ENCODE data around the gene SMARCD3. TPM values are rescaled to one million over a fixed set of nuclear protein-coding genes. Genes with fewer than 3 reads are reported as not detected.

SMARCD3 gene
- total and polyA plus RNA-seq, 2 of the 8 experiments (the other 6 are each of a cell fraction or from before 2014, with no cell fraction given): 3.0 to 5.6 TPM

GRCh38 chr7:151280388-151281019 is 32.0 kb upstream of the SMARCD3 start:
- Histone ChIP-seq H2BK15ac (ENCODE audit: low read length) (no peak overlapping the region), H2BK12ac (ENCODE audit: low read depth, low read length) (no peak overlapping the region), H3K56ac (replicated peaks; ENCODE audit: insufficient read length, low read depth, low read length) (no peak overlapping the region), H3K27ac (ENCODE audit: low read depth, low read length) (no peak overlapping the region), H4K91ac (replicated peaks; ENCODE audit: insufficient read length, low read length) (no peak overlapping the region), H3K79me2 (ENCODE audit: control insufficient read depth in 1 of 2, insufficient read depth in 2 of 2, low read length in 2 of 2) (no peaks in the 10 kb centered on the region), H2AFZ (ENCODE audit: low read length) (no peak overlapping the region), H3K23me2 (ENCODE audit: low read depth, low read length) (peaks cover 10% of the 10 kb centered on the region; the same call in 1 of the 2 replicates), H3K4ac (replicated peaks; ENCODE audit: insufficient read length, low read depth, low read length) (no peak overlapping the region), H3K9ac (replicated peaks in 1 of 4; ENCODE audit: extremely low read depth in 1 of 4, low read depth in 3 of 4, low read length in 3 of 4) (no peak overlapping the region), H2BK20ac (ENCODE audit: low read length) (no peak overlapping the region), H3K23ac (ENCODE audit: insufficient read length) (no peak overlapping the region), H3K27me3 (replicated peaks in 1 of 4; ENCODE audit: control insufficient read depth in 3 of 4, extremely low read depth in 1 of 4, insufficient read depth in 3 of 4, low read length in 3 of 4) (peaks cover 0 to 23% (median 18%) of the 10 kb centered on the region in 4 experiments; a peak in 6 of 7 replicates), H3K4me1 (replicated peaks in 1 of 4; ENCODE audit: control insufficient read depth in 3 of 4, insufficient read depth in 4 of 4, low read length in 3 of 4) (peaks cover 0 to 18% (median 10%) of the 10 kb centered on the region in 4 experiments; a peak in 6 of 7 replicates), H3K4me3 (ENCODE audit: extremely low read depth in 1 of 4, insufficient read depth in 2 of 4, low read depth in 3 of 4, low read length in 4 of 4) (no peak overlapping the region), H3K9me3 (ENCODE audit: insufficient read depth in 2 of 2, low read depth in 1 of 2, low read length in 1 of 2) (no peaks in the 10 kb centered on the region), H2AK5ac (ENCODE audit: low read depth, low read length) (no peak overlapping the region), H3K14ac (ENCODE audit: insufficient read length) (no peak overlapping the region), H4K5ac (ENCODE audit: insufficient read length, low read depth, low read length) (no peak overlapping the region), H4K8ac (ENCODE audit: extremely low read depth, insufficient read depth, low read length) (no peak overlapping the region), H3K79me1 (ENCODE audit: low read depth, low read length) (no peaks in the 10 kb centered on the region), H3K36me3 (ENCODE audit: control insufficient read depth in 2 of 4, insufficient read depth in 4 of 4, low read length in 3 of 4) (no peaks in the 10 kb centered on the region), H3K18ac (ENCODE audit: extremely low read depth, low read length) (no peak overlapping the region), H2BK5ac (ENCODE audit: low read depth, low read length) (no peak overlapping the region), H3K4me2 (ENCODE audit: insufficient read depth in 1 of 2, low read depth in 2 of 2, low read length in 2 of 2) (no peak overlapping the region), H4K20me1 (replicated peaks in 1 of 2; ENCODE audit: control insufficient read depth in 1 of 2, insufficient read depth in 2 of 2, low read length in 2 of 2) (peaks cover 0 to 1% of the 10 kb centered on the region in 2 experiments), H2BK120ac (replicated peaks; ENCODE audit: low read depth, low read length) (no peak overlapping the region)
- FAIRE-seq (no peak), DNase-seq (ENCODE audit: low read depth in 1 of 2, low spot score in 2 of 2) (no peak)
- POLR2A ChIA-PET (ENCODE audit: partially characterized antibody): no interaction called here
- no peak for TF ChIP-seq SUZ12 (IDR thresholded peaks at IDR 0.05; ENCODE audit: low read length)
- no peak for TF ChIP-seq SIRT6 (IDR thresholded peaks at IDR 0.05; ENCODE audit: low read length)
- TF ChIP-seq POU5F1 (IDR thresholded peaks at IDR 0.05; ENCODE audit: low read depth, low read length): no peak
- no peak for TF ChIP-seq JUND (IDR thresholded peaks at IDR 0.05; ENCODE audit: low read length)
- TF ChIP-seq MAX (IDR thresholded peaks at IDR 0.05): no peak
- TF ChIP-seq SP1 (IDR thresholded peaks at IDR 0.05; ENCODE audit: low read depth, low read length): no peak
- TF ChIP-seq EZH2 (IDR thresholded peaks at IDR 0.05; ENCODE audit: low read depth, low read length, severe bottlenecking): no peak
- no peak for TF ChIP-seq SRF (IDR thresholded peaks at IDR 0.05; ENCODE audit: low read depth, low read length)
- CTCF ChIA-PET (ENCODE audit: partially characterized antibody): no interaction called here
- WGBS, 2 experiments (ENCODE audit: extremely low coverage in 1 of 2, insufficient coverage in 1 of 2, insufficient read length in 1 of 2, insufficient replicate concordance in 2 of 2, low coverage in 1 of 2, low lambda C conversion rate in 2 of 2, missing lambda C conversion rate in 1 of 2): 91% methylated on average over 9 of the region's 9 CpGs; no CpG with 5 or more reads in 1 of the 2 experiments

All from H1 (cell line).